Stimulated activated CD4-positive, alpha-beta T cell treated with anti-CD3 and anti-CD28 coated beads, Interleukin-15, amount 100 ng/mL, for 24 hours (primary cell): Measurements from ENCODE around the gene ITCH.

Experiments
- DNase-seq: peaks from one replicate; pipeline ENCODE4 v3.0.0-alpha.2; 2020

ITCH gene

GRCh38 chr20:34559311-34560140 lies 196.5 kb downstream of the ITCH start:
- DNase-seq, result peak; percentile 17

- DNase-seq, result no peak
These were observed 197.1 kb downstream of the ITCH start for GRCh38 chr20:34560141-34560523.

GRCh38 chr20:34560614-34561013 lies 197.5 kb downstream of the ITCH start:
- no peak for DNase-seq
